Colonic mucosa (tissue), 4 donors: Measurements from ENCODE around the gene SLC2A13. TPM values are rescaled to one million over a fixed set of nuclear protein-coding genes. Genes with fewer than 3 reads are reported as not detected.
"Not testable (repeated sequence)": the region's sequence is repeated elsewhere in the genome, so short reads cannot be mapped to it uniquely, and the experiment has no call there.

Experiments
- DNase-seq: peaks from one replicate; pipeline ENCODE4 v3.0.0-alpha.2; 2020
- H3K27ac ChIP-seq: fragments of 200-600 bp; one replicate; pipeline ENCODE4 v1.8.0; 2021
- H3K27me3 ChIP-seq: fragments of 200-600 bp; one replicate; pipeline ENCODE4 v1.8.0; 2021
- H3K36me3 ChIP-seq: fragments of 200-600 bp; one replicate; pipeline ENCODE4 v1.8.0; 2021
- H3K4me1 ChIP-seq: fragments of 200-600 bp; one replicate; pipeline ENCODE4 v1.8.0; 2021; ENCODE audit warnings: mild to moderate bottlenecking
- H3K4me3 ChIP-seq: fragments of 200-600 bp; one replicate; pipeline ENCODE4 v1.8.0; 2021
- H3K9ac ChIP-seq, 2 donors: one replicate each; pipeline ENCODE4 v1.7.0; 2013; ENCODE audit warnings: control low read depth in 2 of 2, low read depth in 2 of 2, low read length in 2 of 2
- H3K9me3 ChIP-seq: fragments of 200-600 bp; one replicate; pipeline ENCODE4 v1.8.0; 2021
- intact Hi-C: fragments of 100-400 bp; cut with DNase I; formaldehyde crosslinking; loops from one replicate; pipeline ENCODE4 v1.14.1; 2022
- total RNA-seq, 2 donors: library from RNA; stranded (reverse); fragmentation: NEBNext Ultra II Directional in 1 of 2; extraction: Animal tissue kit (Norgen Biotek cat#: 25700) in 1 of 2; gene quantifications; one replicate each; pipeline ENCODE4 v1.2.1, GENCODE V29; 2021
- TF ChIP-seq, protein P1 (sequence below): fragments of 200-600 bp; IDR thresholded peaks from one replicate; pipeline ENCODE4 v1.8.0; 2022; ENCODE audit warnings: antibody characterized with exemption, mild to moderate bottlenecking
- donor health status: healthy.
- donor health status: DM: no; HTN: no; CAD: no.
- donor health status: DM: no; HTN: no; CAD: no.

The SLC2A13 gene
- total RNA-seq, 2 donors from 2014 or later = 19.2 to 39.0 TPM

DNA sequence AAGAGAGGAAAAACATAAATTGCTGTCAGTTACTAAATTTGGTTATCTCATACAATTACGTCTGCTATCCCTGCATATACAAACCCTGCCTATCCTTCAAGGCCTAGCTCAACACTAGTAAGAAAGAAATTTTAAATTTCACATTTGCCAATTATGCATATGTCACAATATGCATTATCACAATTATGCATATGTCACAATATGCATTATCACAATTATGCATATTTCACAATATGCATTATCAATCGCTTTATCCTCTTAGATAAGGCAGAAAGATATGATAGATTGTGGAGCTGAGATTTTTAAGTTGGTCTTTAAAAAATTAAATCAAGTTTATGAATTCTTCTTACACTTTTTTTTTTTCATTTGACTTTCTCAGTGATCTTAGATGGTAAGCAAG lies 291.3 kb downstream of the SLC2A13 start:
- no peaks in the 10 kb centered on the region for H3K27me3 ChIP-seq
- H3K27ac ChIP-seq = no peak overlapping the region
- no peak overlapping the region for H3K4me3 ChIP-seq
- H3K9ac ChIP-seq = no peak overlapping the region
- no peaks in the 10 kb centered on the region for H3K4me1 ChIP-seq
- TF ChIP-seq, protein P1, sequence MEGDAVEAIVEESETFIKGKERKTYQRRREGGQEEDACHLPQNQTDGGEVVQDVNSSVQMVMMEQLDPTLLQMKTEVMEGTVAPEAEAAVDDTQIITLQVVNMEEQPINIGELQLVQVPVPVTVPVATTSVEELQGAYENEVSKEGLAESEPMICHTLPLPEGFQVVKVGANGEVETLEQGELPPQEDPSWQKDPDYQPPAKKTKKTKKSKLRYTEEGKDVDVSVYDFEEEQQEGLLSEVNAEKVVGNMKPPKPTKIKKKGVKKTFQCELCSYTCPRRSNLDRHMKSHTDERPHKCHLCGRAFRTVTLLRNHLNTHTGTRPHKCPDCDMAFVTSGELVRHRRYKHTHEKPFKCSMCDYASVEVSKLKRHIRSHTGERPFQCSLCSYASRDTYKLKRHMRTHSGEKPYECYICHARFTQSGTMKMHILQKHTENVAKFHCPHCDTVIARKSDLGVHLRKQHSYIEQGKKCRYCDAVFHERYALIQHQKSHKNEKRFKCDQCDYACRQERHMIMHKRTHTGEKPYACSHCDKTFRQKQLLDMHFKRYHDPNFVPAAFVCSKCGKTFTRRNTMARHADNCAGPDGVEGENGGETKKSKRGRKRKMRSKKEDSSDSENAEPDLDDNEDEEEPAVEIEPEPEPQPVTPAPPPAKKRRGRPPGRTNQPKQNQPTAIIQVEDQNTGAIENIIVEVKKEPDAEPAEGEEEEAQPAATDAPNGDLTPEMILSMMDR = no peak
- intact Hi-C loops = no loop called here
- H3K36me3 ChIP-seq = no peaks in the 10 kb centered on the region
- no peaks in the 10 kb centered on the region for H3K9me3 ChIP-seq
- no peak for DNase-seq

DNA sequence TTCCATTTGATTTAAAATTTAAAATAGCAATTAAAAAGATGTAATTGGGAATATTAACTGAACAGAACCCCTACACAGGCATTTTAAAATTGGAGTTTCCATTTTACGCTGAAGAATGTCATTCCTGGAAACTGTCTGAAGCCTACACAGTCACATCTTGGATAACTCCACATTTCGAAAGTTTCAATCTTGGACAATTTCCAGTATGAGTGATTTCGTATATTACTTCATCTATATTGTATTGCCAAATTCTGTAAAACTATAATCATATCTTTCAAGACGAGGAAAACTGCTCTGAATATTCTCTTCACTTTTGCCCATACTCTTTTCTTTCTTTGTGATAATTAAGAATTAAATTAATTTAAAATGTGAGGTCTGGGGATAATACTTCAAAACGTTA lies 292.1 kb downstream of the SLC2A13 start:
- no peak for DNase-seq
- H3K9me3 ChIP-seq = no peaks in the 10 kb centered on the region
- TF ChIP-seq, protein P1 = no peak
- H3K9ac ChIP-seq = no peak overlapping the region
- H3K27me3 ChIP-seq = no peaks in the 10 kb centered on the region
- intact Hi-C loops = no loop called here
- H3K27ac ChIP-seq = no peak overlapping the region
- H3K4me3 ChIP-seq = no peak overlapping the region
- H3K36me3 ChIP-seq = no peaks in the 10 kb centered on the region
- no peaks in the 10 kb centered on the region for H3K4me1 ChIP-seq

DNA sequence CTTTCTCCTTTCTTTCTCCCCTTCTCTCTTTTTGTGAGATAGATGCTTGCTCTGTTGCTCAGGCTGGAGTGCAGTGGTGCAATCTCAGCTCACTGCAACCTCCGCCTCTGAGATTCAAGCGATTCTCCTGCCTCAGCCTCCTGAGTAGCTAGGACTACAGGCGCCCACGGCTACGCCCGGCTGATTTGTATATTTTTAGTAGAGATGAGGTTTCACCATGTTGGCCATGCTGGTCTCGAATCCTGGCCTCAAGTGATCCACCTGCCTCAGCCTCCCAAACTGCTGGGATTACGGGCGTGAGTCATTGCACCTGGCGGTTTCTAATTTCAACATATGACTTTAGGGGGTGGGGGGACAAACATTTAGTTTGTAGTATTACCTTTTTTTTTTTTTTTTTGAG lies 293.4 kb downstream of the SLC2A13 start:
- intact Hi-C loops, DNase-seq, H3K9me3 ChIP-seq, H3K9ac ChIP-seq, H3K4me3 ChIP-seq, H3K27me3 ChIP-seq, H3K36me3 ChIP-seq, H3K27ac ChIP-seq, H3K4me1 ChIP-seq: not testable (repeated sequence)

DNA sequence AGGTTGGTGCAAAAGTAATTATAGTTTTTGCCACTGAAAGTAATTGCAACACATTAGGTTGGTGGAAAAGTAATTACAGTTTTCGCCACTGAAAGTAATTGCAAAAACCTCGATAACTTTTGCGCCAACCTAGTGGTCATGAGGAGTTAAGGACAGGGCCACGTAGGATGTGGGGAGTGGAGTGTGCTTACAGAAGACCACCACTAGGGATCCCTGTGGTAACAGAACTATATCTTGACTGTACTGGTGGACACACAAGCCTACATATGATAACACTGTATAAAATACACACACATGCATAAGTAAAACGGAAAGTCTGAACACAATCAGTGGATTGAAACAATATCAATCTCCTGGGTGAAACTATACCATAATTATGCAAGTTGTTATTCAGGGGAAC lies 298.8 kb downstream of the SLC2A13 start:
- Histone ChIP-seq H3K36me3 (no peaks in the 10 kb centered on the region), H3K4me3 (no peak overlapping the region), H3K27me3 (no peaks in the 10 kb centered on the region), H3K27ac (no peak overlapping the region), H3K4me1 (no peaks in the 10 kb centered on the region), H3K9ac (no peak overlapping the region), H3K9me3 (no peaks in the 10 kb centered on the region)
- TF ChIP-seq, protein P1 = no peak
- no peak for DNase-seq
- intact Hi-C loops = no loop called here

DNA sequence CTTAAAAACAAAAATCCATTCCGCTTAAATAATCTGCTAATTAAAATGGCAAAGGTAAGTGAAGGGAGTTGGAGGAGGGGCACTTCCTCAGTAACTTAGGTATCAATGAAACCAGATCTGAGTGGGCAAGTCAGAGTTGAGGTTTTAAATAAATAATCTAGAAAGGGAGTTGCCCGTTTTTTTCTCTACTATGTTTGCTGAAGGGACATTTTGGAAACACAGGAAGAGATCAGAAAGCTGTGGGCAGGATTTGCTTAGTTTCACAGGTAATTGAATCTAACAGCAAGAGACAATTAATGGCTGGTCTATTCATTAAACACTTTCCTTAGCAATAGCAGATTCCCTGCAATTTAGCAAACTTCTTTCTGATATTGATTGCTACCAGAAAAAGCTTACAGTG lies 300.2 kb downstream of the SLC2A13 start:
- Histone ChIP-seq H3K27me3 (no peaks in the 10 kb centered on the region), H3K4me3 (no peak overlapping the region), H3K36me3 (no peaks in the 10 kb centered on the region), H3K27ac (no peak overlapping the region), H3K4me1 (no peaks in the 10 kb centered on the region), H3K9ac (no peak overlapping the region), H3K9me3 (no peaks in the 10 kb centered on the region)
- intact Hi-C loops = no loop called here
- DNase-seq = no peak
- TF ChIP-seq, protein P1 = no peak

DNA sequence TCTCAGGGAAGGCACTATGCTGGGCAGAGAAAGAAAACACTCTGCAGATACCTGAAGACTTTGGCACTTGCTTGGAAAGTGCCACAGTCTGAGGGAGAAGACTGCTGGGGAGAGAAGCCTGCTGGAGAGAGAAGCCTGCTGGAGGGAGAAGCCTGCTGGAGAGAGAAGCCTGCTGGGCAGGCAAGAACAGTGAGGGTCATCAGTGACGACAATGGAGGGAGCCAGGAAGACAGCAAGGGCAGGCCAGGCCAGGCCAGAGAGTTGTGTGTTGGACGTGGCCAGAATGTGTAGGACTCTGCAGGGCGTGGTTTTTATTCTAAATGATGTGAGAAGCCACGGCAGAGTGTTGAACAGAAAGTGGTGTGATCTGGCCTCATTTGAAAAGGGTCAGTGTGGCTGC lies 301.0 kb downstream of the SLC2A13 start:
- TF ChIP-seq, protein P1 = no peak
- Histone ChIP-seq H3K9ac (no peak overlapping the region), H3K36me3 (no peaks in the 10 kb centered on the region), H3K4me1 (no peaks in the 10 kb centered on the region), H3K27ac (no peak overlapping the region), H3K9me3 (no peaks in the 10 kb centered on the region), H3K27me3 (no peaks in the 10 kb centered on the region), H3K4me3 (no peak overlapping the region)
- no peak for DNase-seq
- intact Hi-C loops = no loop called here
